Measurements from ENCODE around the gene MAEA. TPM values are rescaled to one million over a fixed set of nuclear protein-coding genes. Genes with fewer than 3 reads are reported as not detected.

MAEA gene
- total and polyA plus RNA-seq, 2 experiments from 2014 or later: 49.8 to 99.0 TPM

DNA sequence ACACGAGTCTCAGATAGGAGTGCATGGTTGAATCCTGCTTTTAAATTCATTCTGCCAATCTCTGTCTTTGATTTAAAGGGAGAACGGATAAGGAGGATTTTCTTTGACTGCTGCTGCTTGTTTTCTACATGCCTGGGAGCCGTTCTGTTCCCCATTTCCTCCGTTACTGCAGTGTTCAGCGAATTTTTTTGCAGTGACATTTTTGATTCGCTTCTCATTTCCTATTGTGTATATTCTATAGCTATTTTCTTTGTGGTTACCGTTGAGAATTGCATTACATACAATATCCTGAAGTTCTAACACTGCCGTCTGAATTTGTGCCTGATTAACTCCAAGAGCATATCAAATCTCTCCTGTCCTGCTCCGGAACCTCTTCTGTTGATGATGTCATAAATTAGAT is 14.8 kb upstream of the MAEA start:
- no peak for TF ChIP-seq EZH2 (IDR thresholded peaks at IDR 0.05; ENCODE audit: low read depth, unreplicated experiment)
- TF ChIP-seq CTCF (conservative IDR thresholded peaks at IDR 0.05; ENCODE audit: low read depth in 2 of 2): no peak
- TF ChIP-seq ZNF462 (CRISPR knock-in tag; IDR thresholded peaks at IDR 0.05): no peak
- TF ChIP-seq ETS1 (IDR thresholded peaks at IDR 0.05): no peak
- no peak for TF ChIP-seq ZNF114 (CRISPR knock-in tag; IDR thresholded peaks at IDR 0.05)
- TF ChIP-seq ZNF331 (CRISPR knock-in tag; IDR thresholded peaks at IDR 0.05; ENCODE audit: low read depth): no peak
- TF ChIP-seq, protein P1, sequence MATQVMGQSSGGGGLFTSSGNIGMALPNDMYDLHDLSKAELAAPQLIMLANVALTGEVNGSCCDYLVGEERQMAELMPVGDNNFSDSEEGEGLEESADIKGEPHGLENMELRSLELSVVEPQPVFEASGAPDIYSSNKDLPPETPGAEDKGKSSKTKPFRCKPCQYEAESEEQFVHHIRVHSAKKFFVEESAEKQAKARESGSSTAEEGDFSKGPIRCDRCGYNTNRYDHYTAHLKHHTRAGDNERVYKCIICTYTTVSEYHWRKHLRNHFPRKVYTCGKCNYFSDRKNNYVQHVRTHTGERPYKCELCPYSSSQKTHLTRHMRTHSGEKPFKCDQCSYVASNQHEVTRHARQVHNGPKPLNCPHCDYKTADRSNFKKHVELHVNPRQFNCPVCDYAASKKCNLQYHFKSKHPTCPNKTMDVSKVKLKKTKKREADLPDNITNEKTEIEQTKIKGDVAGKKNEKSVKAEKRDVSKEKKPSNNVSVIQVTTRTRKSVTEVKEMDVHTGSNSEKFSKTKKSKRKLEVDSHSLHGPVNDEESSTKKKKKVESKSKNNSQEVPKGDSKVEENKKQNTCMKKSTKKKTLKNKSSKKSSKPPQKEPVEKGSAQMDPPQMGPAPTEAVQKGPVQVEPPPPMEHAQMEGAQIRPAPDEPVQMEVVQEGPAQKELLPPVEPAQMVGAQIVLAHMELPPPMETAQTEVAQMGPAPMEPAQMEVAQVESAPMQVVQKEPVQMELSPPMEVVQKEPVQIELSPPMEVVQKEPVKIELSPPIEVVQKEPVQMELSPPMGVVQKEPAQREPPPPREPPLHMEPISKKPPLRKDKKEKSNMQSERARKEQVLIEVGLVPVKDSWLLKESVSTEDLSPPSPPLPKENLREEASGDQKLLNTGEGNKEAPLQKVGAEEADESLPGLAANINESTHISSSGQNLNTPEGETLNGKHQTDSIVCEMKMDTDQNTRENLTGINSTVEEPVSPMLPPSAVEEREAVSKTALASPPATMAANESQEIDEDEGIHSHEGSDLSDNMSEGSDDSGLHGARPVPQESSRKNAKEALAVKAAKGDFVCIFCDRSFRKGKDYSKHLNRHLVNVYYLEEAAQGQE (IDR thresholded peaks at IDR 0.05; ENCODE audit: unreplicated experiment): no peak
- TF ChIP-seq JUNB (IDR thresholded peaks at IDR 0.05; ENCODE audit: unreplicated experiment): no peak
- TF ChIP-seq STAT1 (IDR thresholded peaks at IDR 0.05; ENCODE audit: unreplicated experiment): no peak
- TF ChIP-seq NANOG (IDR thresholded peaks at IDR 0.05; ENCODE audit: borderline replicate concordance): no peak
- no peak for TF ChIP-seq CREB1 (CRISPR knock-in tag; IDR thresholded peaks at IDR 0.05; ENCODE audit: low read depth)
- TF ChIP-seq EZH2phosphoT487 (IDR thresholded peaks at IDR 0.05; ENCODE audit: unreplicated experiment): no peak
- TF ChIP-seq POLR2AphosphoS5 (IDR thresholded peaks at IDR 0.05; ENCODE audit: low read depth): no peak
- ATAC-seq: no peak
- H3K27ac ChIP-seq (ENCODE audit: low read depth): no peak overlapping the region

More for the DNA sequence above, 14.8 kb upstream of the MAEA start:
- Histone ChIP-seq H3K36me3 (ENCODE audit: insufficient read depth) (no peaks in the 10 kb centered on the region), H3K4me2 (no peak overlapping the region), H3F3A (replicated peaks; ENCODE audit: low read depth) (no peaks in the 10 kb centered on the region), H3K4me3 (no peak overlapping the region), H3K79me2 (replicated peaks; ENCODE audit: insufficient read depth) (no peaks in the 10 kb centered on the region), H4K20me1 (replicated peaks; ENCODE audit: insufficient read depth) (no peaks in the 10 kb centered on the region), H3K9me2 (ENCODE audit: insufficient read depth) (no peaks in the 10 kb centered on the region; the same call in 1 of the 2 replicates), H3K4me1 (ENCODE audit: insufficient read depth) (no peaks in the 10 kb centered on the region), H3K27me3 (ENCODE audit: insufficient read depth) (no peaks in the 10 kb centered on the region), H2AFZ (no peak overlapping the region)
- H3K27me3 Mint-ChIP-seq (ENCODE audit: insufficient read depth, low read depth, poor library complexity): peaks cover 6% of the 10 kb centered on the region
- peaks cover 8% of the 10 kb centered on the region for H3K36me3 Mint-ChIP-seq (ENCODE audit: low read depth)
- no peak for DNase-seq (ENCODE audit: low spot score)
- H3K27ac Mint-ChIP-seq: no peak overlapping the region
- H3K9me3 Mint-ChIP-seq: peaks cover 51% of the 10 kb centered on the region
- H3K4me1 Mint-ChIP-seq: no peaks in the 10 kb centered on the region
- no peak overlapping the region for H3K4me3 Mint-ChIP-seq
